Calu3 (cell line): ENCODE measurements around the gene KIFBP. TPM values are rescaled to one million over a fixed set of nuclear protein-coding genes. Genes with fewer than 3 reads are reported as not detected.

Source experiments
- BruUV-seq: library from RNA; stranded (reverse); fragments of 400-500 nt; replicated peaks from 2 replicates; lab custom pipeline; 2021; lab: Mats Ljungman, UMichigan
- CTCF ChIA-PET: fragments of 300-600 bp; sonication (Branson Sonifier 250); formaldehyde crosslinking; loops from one replicate; lab custom pipeline; 2022; ENCODE audit warnings: antibody characterized with exemption; lab: Charles Lee
- DNase-seq: peaks from one replicate; pipeline ENCODE4 v3.0.0; 2022
- H3K27ac Mint-ChIP-seq: one replicate; pipeline ENCODE4 v1.8.0; 2022; ENCODE audit warnings: mixed read lengths; ENCODE audit not compliant: unreplicated experiment
- H3K27me3 Mint-ChIP-seq: one replicate; pipeline ENCODE4 v1.8.0; 2022; ENCODE audit warnings: mixed read lengths; ENCODE audit not compliant: unreplicated experiment
- H3K36me3 Mint-ChIP-seq: one replicate; pipeline ENCODE4 v1.8.0; 2022; ENCODE audit warnings: mild to moderate bottlenecking, moderate library complexity, mixed read lengths; ENCODE audit not compliant: insufficient read depth, unreplicated experiment
- H3K4me1 Mint-ChIP-seq: one replicate; pipeline ENCODE4 v1.8.0; 2022; ENCODE audit warnings: mild to moderate bottlenecking, low read depth, mixed read lengths; ENCODE audit not compliant: unreplicated experiment
- H3K4me3 Mint-ChIP-seq: one replicate; pipeline ENCODE4 v1.8.0; 2022; ENCODE audit warnings: mild to moderate bottlenecking, low read depth, moderate library complexity, mixed read lengths; ENCODE audit not compliant: unreplicated experiment
- H3K9me3 Mint-ChIP-seq: one replicate; pipeline ENCODE4 v1.8.0; 2022; ENCODE audit warnings: low read depth, mixed read lengths; ENCODE audit not compliant: unreplicated experiment
- CTCF ChIP-seq: fragments of 200-600 bp; IDR thresholded peaks from one replicate; pipeline ENCODE4 v1.8.0; 2022; ENCODE audit warnings: antibody characterized with exemption; ENCODE audit not compliant: unreplicated experiment
- intact Hi-C: fragments of 100-400 bp; cut with micrococcal nuclease; formaldehyde crosslinking; loops from one replicate; pipeline ENCODE4 v1.10.0; 2022; ENCODE audit not compliant: unreplicated experiment
- total RNA-seq: library from RNA; stranded (reverse); gene quantifications from 2 replicates; pipeline ENCODE4 v1.2.3, GENCODE V29; 2022

Gene KIFBP
- total RNA-seq, 1 experiment from 2014 or later: 36.7 TPM

DNA sequence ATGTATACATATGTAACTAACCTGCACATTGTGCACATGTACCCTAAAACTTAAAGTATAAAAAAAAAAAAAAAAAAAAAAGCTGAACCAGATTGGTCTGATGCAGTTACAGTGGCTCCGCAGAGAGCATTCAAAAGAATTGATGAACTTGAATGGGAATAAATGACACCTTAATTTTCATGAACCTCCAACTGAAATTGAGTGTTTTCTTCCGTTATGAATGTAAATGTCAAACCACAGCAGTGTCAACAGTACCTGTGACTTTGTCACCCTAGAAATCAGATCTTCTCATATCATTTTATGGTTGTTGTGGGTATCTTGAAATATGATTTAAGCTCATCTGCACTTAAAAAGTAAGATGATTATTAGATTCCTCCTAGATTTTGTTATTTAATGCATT, 66.6 kb downstream of the KIFBP start:
- BruUV-seq: no TSS peak
- Mint-ChIP-seq H3K9me3 (no peaks in the 10 kb centered on the region), H3K27ac (no peak overlapping the region), H3K27me3 (peaks cover 13% of the 10 kb centered on the region), H3K36me3 (no peaks in the 10 kb centered on the region), H3K4me1 (peaks cover 23% of the 10 kb centered on the region), H3K4me3 (no peak overlapping the region)
- CTCF ChIA-PET: interaction anchor here (0.8 kb wide), 2 partner anchors 67 to 615 kb away, joined by 4 to 7 read pairs; no protein-coding TSS in a partner anchor
- DNase-seq: no peak
- TF ChIP-seq CTCF: no peak
- intact Hi-C loops: no loop called here

- H3K9me3 Mint-ChIP-seq: no peaks in the 10 kb centered on the region
- H3K4me3 Mint-ChIP-seq: no peak overlapping the region
- peaks cover 13% of the 10 kb centered on the region for H3K27me3 Mint-ChIP-seq
- TF ChIP-seq CTCF: no peak
- H3K27ac Mint-ChIP-seq: no peak overlapping the region
- intact Hi-C loops: no loop called here
- H3K4me1 Mint-ChIP-seq: peaks cover 24% of the 10 kb centered on the region
- peaks cover 3% of the 10 kb centered on the region for H3K36me3 Mint-ChIP-seq
- BruUV-seq: no TSS peak
- CTCF ChIA-PET: interaction anchor here (0.6 kb wide), 1 partner anchor 415 kb away, joined by 6 read pairs; no protein-coding TSS in a partner anchor
- no peak for DNase-seq
These were observed 67.5 kb downstream of the KIFBP start for GRCh38 chr10:69056129-69056528.

DNA sequence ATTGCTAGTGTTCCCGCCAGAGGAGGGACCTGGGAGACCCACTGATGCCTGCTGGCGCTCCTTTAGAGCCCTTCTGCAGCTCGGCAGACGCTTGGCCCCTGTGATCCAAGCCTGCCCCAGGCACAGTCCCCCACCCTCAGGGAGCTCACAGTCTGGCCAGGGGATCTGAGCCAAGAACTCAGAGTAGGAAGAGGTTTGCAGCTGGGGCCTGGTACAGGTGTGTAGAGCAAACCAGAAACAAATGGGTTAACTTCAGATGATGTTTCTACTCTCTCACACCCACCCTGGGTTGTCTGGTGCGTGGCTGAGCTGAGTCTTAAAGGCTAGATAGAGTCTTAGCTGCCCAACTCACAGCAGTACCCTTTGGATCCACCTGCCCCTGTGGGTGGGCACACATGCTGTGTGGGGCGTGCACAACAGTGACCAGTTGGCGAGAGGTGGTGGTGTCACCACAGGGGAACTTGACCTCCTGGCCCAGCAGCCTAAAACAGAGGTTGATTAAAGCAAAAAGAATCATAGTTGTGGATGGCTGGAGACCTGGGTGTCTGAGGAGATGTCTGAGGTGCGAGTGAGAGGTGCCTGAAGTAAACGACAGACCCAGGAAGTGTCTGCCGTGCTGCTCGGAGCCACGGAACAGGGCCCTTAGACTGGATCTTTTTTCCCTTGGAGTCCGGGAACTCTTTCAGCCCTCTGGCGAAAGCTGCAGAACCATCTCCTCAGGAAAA, 68.1 kb downstream of the KIFBP start:
- CTCF ChIA-PET: no interaction called here
- Mint-ChIP-seq H3K9me3 (no peaks in the 10 kb centered on the region), H3K36me3 (peaks cover 8% of the 10 kb centered on the region), H3K4me3 (no peak overlapping the region), H3K27me3 (peaks cover 7% of the 10 kb centered on the region), H3K4me1 (peaks cover 29% of the 10 kb centered on the region), H3K27ac (no peak overlapping the region)
- no TSS peak for BruUV-seq
- intact Hi-C loops: no loop called here
- no peak for DNase-seq
- no peak for TF ChIP-seq CTCF

- peaks cover 13% of the 10 kb centered on the region for H3K36me3 Mint-ChIP-seq
- H3K4me3 Mint-ChIP-seq: no peak overlapping the region
- no peak overlapping the region for H3K27ac Mint-ChIP-seq
- CTCF ChIA-PET: no interaction called here
- no TSS peak for BruUV-seq
- H3K27me3 Mint-ChIP-seq: peaks cover under 1% of the 10 kb centered on the region
- H3K4me1 Mint-ChIP-seq: peaks cover 36% of the 10 kb centered on the region
- intact Hi-C loops: no loop called here
- DNase-seq: no peak
- no peak for TF ChIP-seq CTCF
- no peaks in the 10 kb centered on the region for H3K9me3 Mint-ChIP-seq
These were observed 68.8 kb downstream of the KIFBP start for GRCh38 chr10:69057261-69057950.
